K562 (cell line): ENCODE data around the gene SND1. TPM values are rescaled to one million over a fixed set of nuclear protein-coding genes. Genes with fewer than 3 reads are reported as not detected.

Experiments used
- CBFA2T3 ChIP-seq: fragments of 450-650 bp; IDR thresholded peaks from 2 replicates; pipeline ENCODE4 v1.6.1; 2017
- CBX1 ChIP-seq: sonication (generic); IDR thresholded peaks from 2 replicates; pipeline ENCODE4 v1.6.1; 2016; ENCODE audit warnings: antibody characterized with exemption, low read depth, mild to moderate bottlenecking
- CHD2 ChIP-seq: IDR thresholded peaks from 2 replicates; pipeline ENCODE4 v1.6.1; 2011; ENCODE audit warnings: low read depth, low read length
- E2F8 ChIP-seq: fragments of 450-650 bp; IDR thresholded peaks from 2 replicates; pipeline ENCODE4 v1.7.1; 2018; ENCODE audit warnings: mild to moderate bottlenecking, low read depth; ENCODE audit not compliant: partially characterized antibody
- EZH2 ChIP-seq: IDR thresholded peaks from 2 replicates; pipeline ENCODE4 v1.6.1; 2012; ENCODE audit warnings: low read depth, mild to moderate bottlenecking, inconsistent platforms, low read length, borderline replicate concordance
- FIP1L1 ChIP-seq: fragments of 200-400 bp; formaldehyde crosslinking; IDR thresholded peaks from 2 replicates; pipeline ENCODE4 v1.6.1; 2018; ENCODE audit warnings: mild to moderate bottlenecking, low read depth, low read length; ENCODE audit not compliant: poor library complexity, severe bottlenecking
- GABPB1 ChIP-seq: sonication (generic); formaldehyde crosslinking; IDR thresholded peaks from 2 replicates; pipeline ENCODE4 v1.8.0; 2022; ENCODE audit warnings: mild to moderate bottlenecking, missing genetic modification reagents
- HDAC6 ChIP-seq: IDR thresholded peaks from 2 replicates; pipeline ENCODE4 v1.6.1; 2012; ENCODE audit warnings: low read depth, mild to moderate bottlenecking, control low read depth, inconsistent platforms, low read length, moderate library complexity
- HEY1 ChIP-seq: fragments of 250-450 bp; sonication (Bioruptor Pico); IDR thresholded peaks from 2 replicates; pipeline ENCODE4 v1.5.0; 2020; ENCODE audit warnings: mild to moderate bottlenecking, moderate library complexity, borderline replicate concordance
- HLTF ChIP-seq: fragments of 450-650 bp; IDR thresholded peaks from 2 replicates; pipeline ENCODE4 v1.6.1; 2016
- MCM3 ChIP-seq: fragments of 450-650 bp; IDR thresholded peaks from 2 replicates; pipeline ENCODE4 v1.6.1; 2016
- MIER1 ChIP-seq: fragments of 450-650 bp; IDR thresholded peaks from 2 replicates; pipeline ENCODE4 v1.6.1; 2016; ENCODE audit warnings: antibody characterized with exemption, mild to moderate bottlenecking, low read depth
- MTA2 ChIP-seq: fragments of 450-650 bp; IDR thresholded peaks from 2 replicates; pipeline ENCODE4 v1.6.1; 2016; ENCODE audit warnings: low read depth
- NELFE ChIP-seq: IDR thresholded peaks from 2 replicates; pipeline ENCODE4 v1.6.1; 2011; ENCODE audit warnings: mild to moderate bottlenecking; ENCODE audit not compliant: insufficient read depth, insufficient read length
- POLR2B ChIP-seq: fragments of 450-650 bp; IDR thresholded peaks from 2 replicates; pipeline ENCODE4 v1.6.1; 2018; ENCODE audit warnings: low read depth; ENCODE audit not compliant: partially characterized antibody
- SIN3B ChIP-seq: fragments of 450-650 bp; IDR thresholded peaks from 2 replicates; pipeline ENCODE4 v1.6.1; 2017; ENCODE audit warnings: low read depth, mild to moderate bottlenecking, moderate library complexity
- STAG1 ChIP-seq: sonication (generic); formaldehyde crosslinking; IDR thresholded peaks from 2 replicates; pipeline ENCODE4 v1.5.0; 2020; ENCODE audit warnings: missing genetic modification reagents, borderline replicate concordance
- XRCC4 ChIP-seq: IDR thresholded peaks from one replicate; pipeline ENCODE4 v1.6.1; 2011; ENCODE audit not compliant: insufficient read depth, insufficient read length; ENCODE audit errors: extremely low read depth
- XRCC5 ChIP-seq: fragments of 200-400 bp; formaldehyde crosslinking; IDR thresholded peaks from 2 replicates; pipeline ENCODE4 v1.6.1; 2017; ENCODE audit warnings: low read depth, mild to moderate bottlenecking, low read length
- ZBTB43 ChIP-seq: sonication (generic); formaldehyde crosslinking; IDR thresholded peaks from 2 replicates; pipeline ENCODE4 v1.8.0; 2023; ENCODE audit warnings: mild to moderate bottlenecking, missing genetic modification reagents
- ZC3H11A ChIP-seq: IDR thresholded peaks from 2 replicates; pipeline ENCODE4 v1.6.1; 2012; ENCODE audit warnings: low read depth, low read length, improper control_type of control experiment
- ZEB2 ChIP-seq: fragments of 450-650 bp; IDR thresholded peaks from 2 replicates; pipeline ENCODE4 v1.6.1; 2016
- ZNF644 ChIP-seq: fragments of 200-800 bp; sonication (Bioruptor generic); IDR thresholded peaks from 2 replicates; pipeline ENCODE4 v1.6.1; 2016; ENCODE audit warnings: low read depth, missing genetic modification characterization, missing compliant biosample characterization
- ZSCAN32 ChIP-seq: fragments of 450-650 bp; formaldehyde crosslinking; IDR thresholded peaks from 2 replicates; pipeline ENCODE4 v1.4.0; 2020; ENCODE audit warnings: mild to moderate bottlenecking, moderate library complexity
- polyA plus RNA-seq, 8 experiments: library from polyadenylated mRNA; depleted of rRNA in 4 of 8; stranded (reverse) in 5 of 8; unstranded in 3 of 8; fragments of >200 nt; fragmentation: Nextera tagmentation in 2 of 8; fragmentation: Illumina TruSeq in 1 of 8; extraction: Ambion mirVana in 2 of 8; extraction: Trizol in 1 of 8; gene quantifications; 2 replicates each; pipeline versions ENCODE4 v1.2.1 to v1.2.3, GENCODE V29; 2011 to 2014; ENCODE audit warnings: inconsistent platforms in 1 of 8, missing spikeins in 1 of 8
- total RNA-seq, 7 experiments: library from RNA; depleted of rRNA in 6 of 7; stranded (reverse); fragments of >200 nt in 6 of 7; fragmentation: Illumina TruSeq in 2 of 7; extraction: Trizol in 2 of 7; gene quantifications; 2 replicates each; pipeline versions ENCODE4 v1.2.1 to v1.2.3, GENCODE V29; 2011 to 2021; ENCODE audit warnings: low replicate concordance in 1 of 7
- TF ChIP-seq, protein P1 (sequence below): fragments of 450-650 bp; formaldehyde crosslinking; conservative IDR thresholded peaks from 2 replicates; pipeline ENCODE4 v1.4.0; 2022; ENCODE audit warnings: mild to moderate bottlenecking, missing genetic modification characterization

The SND1 gene
- total and polyA plus RNA-seq, 9 of the 15 experiments (the other 6 are each of a cell fraction or from before 2014, with no cell fraction given), result 46.5 to 307 (median 191) TPM

- TF ChIP-seq ZBTB43 (CRISPR knock-in tag) (no peak), XRCC4 (no peak), MIER1 (no peak), ZSCAN32 (CRISPR knock-in tag) (no peak), HDAC6 (no peak), SIN3B (no peak), FIP1L1 (no peak), CBFA2T3 (peak; percentile 98), CBX1 (no peak), HEY1 (CRISPR knock-in tag) (no peak), STAG1 (CRISPR knock-in tag) (no peak), ZC3H11A (no peak), E2F8 (no peak), EZH2 (no peak), POLR2B (no peak), NELFE (no peak), ZNF644 (tag) (peak; percentile 37; the same call in 1 of the 2 replicates), MTA2 (peak; percentile 77), MCM3 (no peak), ZEB2 (peak; percentile 32; the same call in 1 of the 2 replicates), HLTF (no peak), CHD2 (no peak), XRCC5 (no peak), GABPB1 (CRISPR knock-in tag) (no peak)
- TF ChIP-seq, protein P1, sequence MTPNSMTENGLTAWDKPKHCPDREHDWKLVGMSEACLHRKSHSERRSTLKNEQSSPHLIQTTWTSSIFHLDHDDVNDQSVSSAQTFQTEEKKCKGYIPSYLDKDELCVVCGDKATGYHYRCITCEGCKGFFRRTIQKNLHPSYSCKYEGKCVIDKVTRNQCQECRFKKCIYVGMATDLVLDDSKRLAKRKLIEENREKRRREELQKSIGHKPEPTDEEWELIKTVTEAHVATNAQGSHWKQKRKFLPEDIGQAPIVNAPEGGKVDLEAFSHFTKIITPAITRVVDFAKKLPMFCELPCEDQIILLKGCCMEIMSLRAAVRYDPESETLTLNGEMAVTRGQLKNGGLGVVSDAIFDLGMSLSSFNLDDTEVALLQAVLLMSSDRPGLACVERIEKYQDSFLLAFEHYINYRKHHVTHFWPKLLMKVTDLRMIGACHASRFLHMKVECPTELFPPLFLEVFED (CRISPR knock-in tag), result 0 out of 2 replicates have a peak, but pooled peaks have one; percentile 25
Measured at GRCh38 chr7:127838816-127839415, 186.9 kb downstream of the SND1 start (continued).
